ENCODE data around the gene MELK.

Gene MELK

DNA sequence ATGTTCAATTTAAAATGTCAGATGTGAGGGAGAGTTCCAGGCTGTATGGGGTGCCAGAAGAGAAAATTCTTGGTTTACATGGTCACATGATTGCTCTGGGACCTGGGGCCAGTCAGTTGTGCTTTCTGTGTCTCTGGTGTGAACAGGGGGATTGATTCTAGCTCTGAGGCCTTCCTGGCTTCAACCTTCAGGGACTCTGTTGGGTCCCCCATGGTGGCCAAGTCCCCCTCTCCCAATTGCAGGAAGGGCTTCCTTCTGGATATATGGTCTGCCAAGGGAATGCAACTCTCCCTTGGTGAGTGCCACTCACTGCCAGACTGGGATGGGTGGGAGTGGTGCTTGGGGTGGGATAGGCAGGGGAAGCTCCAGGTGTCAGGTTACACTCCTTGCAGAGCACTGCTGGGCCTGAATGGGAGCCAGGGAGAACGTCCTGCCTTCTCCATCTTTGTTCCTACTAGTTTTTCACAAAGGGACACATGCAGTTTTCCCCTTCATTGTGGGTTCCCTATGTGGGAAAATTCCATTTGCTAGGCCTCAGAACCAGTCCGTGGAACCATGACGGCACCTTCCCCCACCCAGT lies 153.2 kb downstream of the MELK start:
- H3K27me3 ChIP-seq (ENCODE audit: control insufficient read depth, insufficient read depth, low read length) = no peaks in the 10 kb centered on the region
- H3K9me3 ChIP-seq (ENCODE audit: control insufficient read depth, low read length) = no peaks in the 10 kb centered on the region
- H3K9ac ChIP-seq (ENCODE audit: low read length) = no peak overlapping the region
- no peaks in the 10 kb centered on the region for H3K4me1 ChIP-seq (ENCODE audit: control insufficient read depth, insufficient read depth, low read length)
- no peaks in the 10 kb centered on the region for H3K36me3 ChIP-seq (ENCODE audit: control insufficient read depth, insufficient read depth, low read length)
- no peak overlapping the region for H3K4me3 ChIP-seq (ENCODE audit: low read length)

Measured in mucosa of stomach (tissue), 1 donor.